Neural cell (in vitro differentiated cells): ENCODE measurements around the gene GINS3. TPM values are rescaled to one million over a fixed set of nuclear protein-coding genes. Genes with fewer than 3 reads are reported as not detected.

Source experiments
- H2AFZ ChIP-seq: fragments of 200-600, 300-800 bp; sonication (generic), shearing (Covaris generic); 2 replicates; pipeline ENCODE4 v1.6.0; 2014; ENCODE audit warnings: low read depth, mild to moderate bottlenecking, antibody characterized with exemption, low read length, moderate library complexity
- H3F3A ChIP-seq: fragments of 200-600 bp; shearing (Covaris generic); 2 replicates; pipeline ENCODE4 v1.6.1; 2016; ENCODE audit warnings: mild to moderate bottlenecking, moderate library complexity, mixed read lengths, antibody characterized with exemption, low read length; ENCODE audit not compliant: insufficient read depth, poor library complexity, severe bottlenecking
- H3K27ac ChIP-seq: fragments of 200-600, 300-800 bp; sonication (generic), shearing (Covaris generic); 2 replicates; pipeline ENCODE4 v1.5.1; 2014; ENCODE audit warnings: mild to moderate bottlenecking, low read length, moderate library complexity
- H3K27me3 ChIP-seq: fragments of 300-800, 200-600 bp; sonication (generic), shearing (Covaris generic); 2 replicates; pipeline ENCODE4 v1.6.0; 2014; ENCODE audit warnings: mild to moderate bottlenecking, low read depth, low read length, moderate library complexity; ENCODE audit not compliant: insufficient read depth
- H3K36me3 ChIP-seq: fragments of 300-800, 200-600 bp; sonication (generic), shearing (Covaris generic); 2 replicates; pipeline ENCODE4 v1.5.1; 2014; ENCODE audit warnings: mild to moderate bottlenecking, antibody characterized with exemption, low read length, moderate library complexity; ENCODE audit not compliant: insufficient read depth
- H3K4me2 ChIP-seq: fragments of 300-800, 200-600 bp; sonication (generic), shearing (Covaris generic); 2 replicates; pipeline ENCODE4 v1.6.0; 2014; ENCODE audit warnings: mild to moderate bottlenecking, low read length
- H3K4me3 ChIP-seq: fragments of 300-800, 200-600 bp; sonication (generic), shearing (Covaris generic); 2 replicates; pipeline ENCODE4 v1.5.1; 2014; ENCODE audit warnings: mild to moderate bottlenecking, low read length, moderate library complexity
- H3K79me2 ChIP-seq: fragments of 200-600 bp; shearing (Covaris generic); replicated peaks from 2 replicates; pipeline ENCODE4 v1.6.0; 2014; ENCODE audit warnings: mild to moderate bottlenecking, low read length, moderate library complexity; ENCODE audit not compliant: insufficient read depth
- H3K9ac ChIP-seq: fragments of 300-800, 200-600 bp; sonication (generic), shearing (Covaris generic); 2 replicates; pipeline ENCODE4 v1.6.1; 2016; ENCODE audit warnings: mild to moderate bottlenecking, low read length, mixed read lengths
- H3K9me2 ChIP-seq: fragments of 200-600 bp; shearing (Covaris generic); 2 replicates; pipeline ENCODE4 v1.6.1; 2016; ENCODE audit warnings: mild to moderate bottlenecking, low read length, mixed read lengths; ENCODE audit not compliant: insufficient read depth
- H3K9me3 ChIP-seq: fragments of 200-600, 300-800 bp; sonication (generic), shearing (Covaris generic); 2 replicates; pipeline ENCODE4 v1.6.1; 2016; ENCODE audit warnings: mild to moderate bottlenecking, mixed run types, low read length, moderate library complexity, mixed read lengths
- H4K20me1 ChIP-seq: fragments of 200-600 bp; shearing (Covaris generic); 2 replicates; pipeline ENCODE4 v1.6.1; 2016; ENCODE audit warnings: mild to moderate bottlenecking, mixed run types; ENCODE audit not compliant: insufficient read depth
- CTCF ChIP-seq: fragments of 450-650 bp; IDR thresholded peaks from 2 replicates; pipeline ENCODE4 v1.5.1; 2014; ENCODE audit warnings: antibody characterized with exemption, mild to moderate bottlenecking, moderate library complexity; ENCODE audit not compliant: poor library complexity, severe bottlenecking
- EP300 ChIP-seq: fragments of 450-650 bp; conservative IDR thresholded peaks from 2 replicates; pipeline ENCODE4 v1.6.1; 2014; ENCODE audit warnings: antibody characterized with exemption, mild to moderate bottlenecking, moderate library complexity; ENCODE audit not compliant: poor library complexity, severe bottlenecking
- EZH2 ChIP-seq: fragments of 200-600, 300-800 bp; shearing (Covaris generic), sonication (generic); IDR thresholded peaks from 2 replicates; pipeline ENCODE4 v1.6.1; 2014; ENCODE audit warnings: antibody characterized with exemption, low read length, borderline replicate concordance, mild to moderate bottlenecking; ENCODE audit not compliant: insufficient read depth, poor library complexity, severe bottlenecking
- MXI1 ChIP-seq: fragments of 450-650 bp; conservative IDR thresholded peaks from 2 replicates; pipeline ENCODE4 v1.6.1; 2014; ENCODE audit warnings: antibody characterized with exemption, mild to moderate bottlenecking; ENCODE audit not compliant: poor library complexity, severe bottlenecking
- POLR2AphosphoS5 ChIP-seq: IDR thresholded peaks from 2 replicates; pipeline ENCODE4 v1.6.1; 2012
- RAD21 ChIP-seq: fragments of 450-650 bp; conservative IDR thresholded peaks from 2 replicates; pipeline ENCODE4 v1.6.1; 2014; ENCODE audit warnings: antibody characterized with exemption, mild to moderate bottlenecking, moderate library complexity
- SMC3 ChIP-seq: fragments of 450-650 bp; conservative IDR thresholded peaks from 2 replicates; pipeline ENCODE4 v1.6.1; 2014; ENCODE audit warnings: antibody characterized with exemption, mild to moderate bottlenecking, moderate library complexity; ENCODE audit not compliant: poor library complexity
- TAF1 ChIP-seq: IDR thresholded peaks from 2 replicates; pipeline ENCODE4 v1.6.1; 2012; ENCODE audit warnings: low read depth
- polyA plus RNA-seq: library from polyadenylated mRNA; depleted of rRNA; stranded (reverse); fragments of >200 nt; gene quantifications from 2 replicates; pipeline ENCODE4 v1.2.3, GENCODE V29; 2014
- TF ChIP-seq, protein P1 (sequence below): IDR thresholded peaks from 2 replicates; pipeline ENCODE4 v1.6.1; 2012; ENCODE audit warnings: borderline replicate concordance

The GINS3 gene
- polyA plus RNA-seq, 1 donor from 2014 or later = 4.3 TPM

DNA sequence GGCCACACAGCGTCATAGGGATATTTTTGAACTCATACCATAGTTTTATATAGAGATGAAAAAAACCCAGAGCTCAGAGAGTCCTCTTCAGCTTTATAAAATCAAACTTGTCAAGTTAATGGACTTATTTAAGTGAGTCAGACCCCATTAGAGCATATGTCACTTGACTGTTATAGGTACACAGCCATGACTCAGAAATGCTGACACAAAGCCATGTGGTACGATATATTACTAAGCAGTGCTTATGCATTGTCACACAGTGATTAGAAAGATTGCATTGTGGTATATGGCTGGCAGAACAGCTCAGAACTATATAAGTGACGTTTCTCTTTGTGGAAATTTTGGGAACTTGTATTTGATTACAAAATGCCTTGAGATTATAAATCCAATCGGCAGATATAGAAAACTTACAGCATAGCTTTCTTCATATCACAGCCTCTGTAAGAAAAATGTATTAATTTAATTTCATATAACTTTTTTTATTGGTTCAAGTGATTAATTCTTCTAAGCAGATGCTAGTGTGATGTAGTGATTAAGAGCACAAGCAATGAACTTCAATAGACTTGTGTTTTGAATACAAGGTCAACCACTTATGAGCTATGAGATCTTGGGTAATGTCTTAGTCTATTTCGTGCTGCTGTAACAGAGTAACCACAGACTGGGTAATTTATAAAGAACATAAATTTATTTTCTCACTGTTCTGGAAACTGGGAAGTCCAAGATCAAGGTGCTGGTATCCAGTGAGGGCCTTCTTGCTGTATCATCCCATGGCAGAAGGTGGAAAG, 25.8 kb upstream of the GINS3 start:
- Histone ChIP-seq H3F3A (no peaks in the 10 kb centered on the region), H4K20me1 (no peaks in the 10 kb centered on the region), H3K36me3 (no peaks in the 10 kb centered on the region), H3K9me2 (no peaks in the 10 kb centered on the region), H3K4me2 (no peak overlapping the region), H3K9me3 (no peaks in the 10 kb centered on the region), H3K27me3 (no peaks in the 10 kb centered on the region), H3K27ac (no peak overlapping the region), H2AFZ (no peak overlapping the region), H3K79me2 (no peaks in the 10 kb centered on the region), H3K9ac (no peak overlapping the region), H3K4me3 (no peak overlapping the region)
- TF ChIP-seq SMC3 = no peak
- TF ChIP-seq, protein P1, sequence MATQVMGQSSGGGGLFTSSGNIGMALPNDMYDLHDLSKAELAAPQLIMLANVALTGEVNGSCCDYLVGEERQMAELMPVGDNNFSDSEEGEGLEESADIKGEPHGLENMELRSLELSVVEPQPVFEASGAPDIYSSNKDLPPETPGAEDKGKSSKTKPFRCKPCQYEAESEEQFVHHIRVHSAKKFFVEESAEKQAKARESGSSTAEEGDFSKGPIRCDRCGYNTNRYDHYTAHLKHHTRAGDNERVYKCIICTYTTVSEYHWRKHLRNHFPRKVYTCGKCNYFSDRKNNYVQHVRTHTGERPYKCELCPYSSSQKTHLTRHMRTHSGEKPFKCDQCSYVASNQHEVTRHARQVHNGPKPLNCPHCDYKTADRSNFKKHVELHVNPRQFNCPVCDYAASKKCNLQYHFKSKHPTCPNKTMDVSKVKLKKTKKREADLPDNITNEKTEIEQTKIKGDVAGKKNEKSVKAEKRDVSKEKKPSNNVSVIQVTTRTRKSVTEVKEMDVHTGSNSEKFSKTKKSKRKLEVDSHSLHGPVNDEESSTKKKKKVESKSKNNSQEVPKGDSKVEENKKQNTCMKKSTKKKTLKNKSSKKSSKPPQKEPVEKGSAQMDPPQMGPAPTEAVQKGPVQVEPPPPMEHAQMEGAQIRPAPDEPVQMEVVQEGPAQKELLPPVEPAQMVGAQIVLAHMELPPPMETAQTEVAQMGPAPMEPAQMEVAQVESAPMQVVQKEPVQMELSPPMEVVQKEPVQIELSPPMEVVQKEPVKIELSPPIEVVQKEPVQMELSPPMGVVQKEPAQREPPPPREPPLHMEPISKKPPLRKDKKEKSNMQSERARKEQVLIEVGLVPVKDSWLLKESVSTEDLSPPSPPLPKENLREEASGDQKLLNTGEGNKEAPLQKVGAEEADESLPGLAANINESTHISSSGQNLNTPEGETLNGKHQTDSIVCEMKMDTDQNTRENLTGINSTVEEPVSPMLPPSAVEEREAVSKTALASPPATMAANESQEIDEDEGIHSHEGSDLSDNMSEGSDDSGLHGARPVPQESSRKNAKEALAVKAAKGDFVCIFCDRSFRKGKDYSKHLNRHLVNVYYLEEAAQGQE = no peak
- no peak for TF ChIP-seq RAD21
- TF ChIP-seq MXI1 = no peak
- peak; percentile 39 for TF ChIP-seq POLR2AphosphoS5
- TF ChIP-seq TAF1 = no peak
- TF ChIP-seq EP300 = peak; percentile 16
- TF ChIP-seq CTCF = no peak
- TF ChIP-seq EZH2 = no peak

DNA sequence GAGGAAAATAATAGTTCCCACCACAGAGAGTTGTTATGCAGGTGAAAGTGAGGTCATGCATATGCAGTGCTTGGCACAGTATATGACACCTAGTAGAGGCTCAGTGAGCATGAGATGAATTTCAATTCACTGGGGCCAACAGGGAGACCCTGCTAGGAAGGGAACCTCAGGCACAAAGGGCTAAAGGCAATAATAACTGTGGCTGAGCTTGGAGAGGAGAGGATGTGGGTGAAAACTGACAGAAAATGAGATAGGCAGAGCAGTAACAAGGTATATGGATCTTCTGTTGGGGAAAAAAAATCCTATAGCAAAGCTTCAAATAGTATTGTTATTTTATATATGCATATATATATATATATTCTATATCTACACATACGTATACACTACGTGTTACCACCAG, 25.0 kb upstream of the GINS3 start:
- no peaks in the 10 kb centered on the region for H3F3A ChIP-seq
- no peak overlapping the region for H3K4me2 ChIP-seq
- TF ChIP-seq RAD21 (no peak), TAF1 (no peak), EP300 (no peak), EZH2 (no peak), CTCF (no peak), SMC3 (no peak), POLR2AphosphoS5 (no peak), MXI1 (no peak)
- TF ChIP-seq, protein P1 = no peak
- H3K4me3 ChIP-seq = no peak overlapping the region
- H3K9ac ChIP-seq = no peak overlapping the region
- H3K36me3 ChIP-seq = no peaks in the 10 kb centered on the region
- no peaks in the 10 kb centered on the region for H4K20me1 ChIP-seq
- no peaks in the 10 kb centered on the region for H3K9me2 ChIP-seq
- H3K9me3 ChIP-seq = no peaks in the 10 kb centered on the region
- H3K79me2 ChIP-seq = no peaks in the 10 kb centered on the region
- no peaks in the 10 kb centered on the region for H3K27me3 ChIP-seq
- H2AFZ ChIP-seq = no peak overlapping the region
- no peak overlapping the region for H3K27ac ChIP-seq
